Thoracic aorta (tissue), 2 donors: ENCODE measurements around the gene CDK5R1. TPM values are rescaled to one million over a fixed set of nuclear protein-coding genes. Genes with fewer than 3 reads are reported as not detected.

Experiments
- ATAC-seq: fragments of 150-250 bp; one replicate; pipeline ENCODE4 v1.8.0; 2017; ENCODE audit warnings: low read depth; ENCODE audit not compliant: insufficient number of reproducible peaks, low FRiP score
- DNase-seq: peaks from one replicate; pipeline ENCODE4 v3.0.0-alpha.2; 2020; ENCODE audit warnings: low spot score
- H3K27ac ChIP-seq, 2 donors: fragments of 200-600 bp; sonication (generic); 1 replicate in 1 of 2; 2 replicates in 1 of 2; pipeline ENCODE4 v1.5.1; 2016; ENCODE audit warnings: mild to moderate bottlenecking in 2 of 2, moderate library complexity in 2 of 2
- H3K27me3 ChIP-seq: fragments of 200-600 bp; sonication (generic); replicated peaks from 2 replicates; pipeline ENCODE4 v1.6.0; 2016; ENCODE audit warnings: mild to moderate bottlenecking; ENCODE audit not compliant: insufficient read depth
- H3K36me3 ChIP-seq: fragments of 200-600 bp; sonication (generic); one replicate; pipeline ENCODE4 v1.5.1; 2016
- H3K4me1 ChIP-seq, 2 donors: fragments of 200-600 bp; sonication (generic); 1 replicate in 1 of 2; 2 replicates in 1 of 2; pipeline versions ENCODE4 v1.5.1 to v1.6.0; 2016; ENCODE audit warnings: low read depth in 2 of 2, mild to moderate bottlenecking in 1 of 2; ENCODE audit not compliant: control insufficient read depth in 1 of 2
- H3K4me3 ChIP-seq: fragments of 200-600 bp; sonication (generic); 2 replicates; pipeline ENCODE4 v1.5.1; 2016; ENCODE audit warnings: mild to moderate bottlenecking
- H3K9me3 ChIP-seq: fragments of 200-600 bp; sonication (generic); 2 replicates; pipeline ENCODE4 v1.5.1; 2016
- CTCF ChIP-seq: fragments of 200-600 bp; sonication (generic); IDR thresholded peaks from one replicate; pipeline ENCODE4 v1.5.1; 2019; ENCODE audit warnings: antibody characterized with exemption
- total RNA-seq, 2 donors: library from RNA; depleted of rRNA; stranded (reverse); fragments of >200 nt; gene quantifications; one replicate each; pipeline versions ENCODE4 v1.1.0 to v1.2.3, GENCODE V29; 2016

Gene CDK5R1
- total RNA-seq, 2 donors from 2014 or later: 1.1 to 2.6 TPM

- Histone ChIP-seq H3K27ac (no peak overlapping the region), H3K27me3 (no peaks in the 10 kb centered on the region), H3K4me3 (no peak overlapping the region), H3K36me3 (no peaks in the 10 kb centered on the region), H3K4me1 (peaks cover 8 to 25% of the 10 kb centered on the region in 2 donors), H3K9me3 (no peaks in the 10 kb centered on the region)
- DNase-seq (no peak), ATAC-seq (no peak)
- TF ChIP-seq CTCF: no peak
Observed at GRCh38 chr17:32502013-32502412, 15.2 kb downstream of the CDK5R1 start.

GRCh38 chr17:32502710-32503109 lies 15.9 kb downstream of the CDK5R1 start:
- H3K27ac ChIP-seq: no peak overlapping the region
- TF ChIP-seq CTCF: no peak
- no peaks in the 10 kb centered on the region for H3K9me3 ChIP-seq
- ATAC-seq: no peak
- no peaks in the 10 kb centered on the region for H3K36me3 ChIP-seq
- no peak for DNase-seq
- no peaks in the 10 kb centered on the region for H3K27me3 ChIP-seq
- H3K4me1 ChIP-seq: peaks cover 2 to 18% of the 10 kb centered on the region in 2 donors
- no peak overlapping the region for H3K4me3 ChIP-seq

GRCh38 chr17:32503251-32504165 lies 16.7 kb downstream of the CDK5R1 start:
- peak overlapping the region in 1 of 2 donors; percentile 50 for H3K27ac ChIP-seq
- H3K27me3 ChIP-seq: no peaks in the 10 kb centered on the region
- no peak overlapping the region for H3K4me3 ChIP-seq
- no peaks in the 10 kb centered on the region for H3K36me3 ChIP-seq
- TF ChIP-seq CTCF: no peak
- H3K4me1 ChIP-seq: peaks cover 0 to 16% of the 10 kb centered on the region in 2 donors
- ATAC-seq (no peak), DNase-seq (no peak)
- H3K9me3 ChIP-seq: no peaks in the 10 kb centered on the region

GRCh38 chr17:32504166-32504990 lies 17.6 kb downstream of the CDK5R1 start:
- ATAC-seq (no peak), DNase-seq (no peak)
- H3K27ac ChIP-seq: peak overlapping the region in 1 of 2 donors; percentile 50
- no peak overlapping the region for H3K4me3 ChIP-seq
- no peaks in the 10 kb centered on the region for H3K36me3 ChIP-seq
- no peaks in the 10 kb centered on the region for H3K27me3 ChIP-seq
- H3K4me1 ChIP-seq: peaks cover 0 to 16% of the 10 kb centered on the region in 2 donors
- no peak for TF ChIP-seq CTCF
- H3K9me3 ChIP-seq: no peaks in the 10 kb centered on the region

GRCh38 chr17:32508926-32509325 lies 22.1 kb downstream of the CDK5R1 start:
- ATAC-seq: no peak
- peaks cover 0 to 4% of the 10 kb centered on the region in 2 donors for H3K4me1 ChIP-seq
- H3K4me3 ChIP-seq: no peak overlapping the region
- TF ChIP-seq CTCF: no peak
- DNase-seq: no peak
- H3K27ac ChIP-seq: no peak overlapping the region
- no peaks in the 10 kb centered on the region for H3K9me3 ChIP-seq
- H3K36me3 ChIP-seq: no peaks in the 10 kb centered on the region
- no peaks in the 10 kb centered on the region for H3K27me3 ChIP-seq
